Ovary (tissue), 3 donors: Measurements from ENCODE around the gene LBP.

Source experiments
- POLR2A ChIP-seq: fragments of 450-650 bp; IDR thresholded peaks from one replicate; pipeline ENCODE4 v1.6.1; 2017; ENCODE audit warnings: antibody characterized with exemption, mild to moderate bottlenecking, moderate library complexity
- TF ChIP-seq, protein P1 (sequence below), 3 donors: fragments of 450-650 bp in 2 of 3; fragments of 200-600 bp in 1 of 3; IDR thresholded peaks; one replicate each; pipeline versions ENCODE4 v1.5.1 to v1.8.0; 2016 to 2022; ENCODE audit warnings: antibody characterized with exemption in 3 of 3, mild to moderate bottlenecking in 1 of 3
- donor health status: DM: no; HTN: no; CAD: no.

DNA sequence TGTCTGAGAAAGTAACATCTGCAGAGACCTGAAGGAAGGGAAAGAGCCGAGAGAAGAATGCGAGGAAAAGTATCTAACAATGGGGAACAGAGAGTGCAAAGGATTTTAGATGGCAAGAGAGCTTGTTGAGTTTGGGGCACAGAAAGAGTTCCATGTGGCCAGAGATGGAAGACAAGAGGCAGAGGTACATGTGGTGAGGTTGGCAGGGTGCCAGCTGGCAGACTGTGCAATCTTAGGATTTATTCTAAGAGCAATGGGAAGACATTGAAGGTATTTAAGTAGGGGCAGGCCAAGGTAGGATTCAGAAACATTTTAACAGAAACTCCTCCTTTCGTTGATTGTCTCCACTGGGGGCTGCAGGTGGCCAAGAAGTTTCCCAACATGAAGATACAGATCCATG lies 20.4 kb upstream of the LBP start:
- TF ChIP-seq, protein P1, sequence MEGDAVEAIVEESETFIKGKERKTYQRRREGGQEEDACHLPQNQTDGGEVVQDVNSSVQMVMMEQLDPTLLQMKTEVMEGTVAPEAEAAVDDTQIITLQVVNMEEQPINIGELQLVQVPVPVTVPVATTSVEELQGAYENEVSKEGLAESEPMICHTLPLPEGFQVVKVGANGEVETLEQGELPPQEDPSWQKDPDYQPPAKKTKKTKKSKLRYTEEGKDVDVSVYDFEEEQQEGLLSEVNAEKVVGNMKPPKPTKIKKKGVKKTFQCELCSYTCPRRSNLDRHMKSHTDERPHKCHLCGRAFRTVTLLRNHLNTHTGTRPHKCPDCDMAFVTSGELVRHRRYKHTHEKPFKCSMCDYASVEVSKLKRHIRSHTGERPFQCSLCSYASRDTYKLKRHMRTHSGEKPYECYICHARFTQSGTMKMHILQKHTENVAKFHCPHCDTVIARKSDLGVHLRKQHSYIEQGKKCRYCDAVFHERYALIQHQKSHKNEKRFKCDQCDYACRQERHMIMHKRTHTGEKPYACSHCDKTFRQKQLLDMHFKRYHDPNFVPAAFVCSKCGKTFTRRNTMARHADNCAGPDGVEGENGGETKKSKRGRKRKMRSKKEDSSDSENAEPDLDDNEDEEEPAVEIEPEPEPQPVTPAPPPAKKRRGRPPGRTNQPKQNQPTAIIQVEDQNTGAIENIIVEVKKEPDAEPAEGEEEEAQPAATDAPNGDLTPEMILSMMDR (IDR thresholded peaks at IDR 0.05), result no peak
- no peak for TF ChIP-seq POLR2A
